HG03439 (cell line): ENCODE data around the gene SLC39A7.
"Not testable (repeated sequence)": the region's sequence is repeated elsewhere in the genome, so short reads cannot be mapped to it uniquely, and the experiment has no call there.

ENCODE experiments used
- ATAC-seq: cut with Tn5 transposase; IDR thresholded peaks from one replicate; pipeline ENCODE4 v1.9.1; 2021; ENCODE audit warnings: mild to moderate bottlenecking, moderate library complexity; ENCODE audit not compliant: unreplicated experiment

The SLC39A7 gene

DNA sequence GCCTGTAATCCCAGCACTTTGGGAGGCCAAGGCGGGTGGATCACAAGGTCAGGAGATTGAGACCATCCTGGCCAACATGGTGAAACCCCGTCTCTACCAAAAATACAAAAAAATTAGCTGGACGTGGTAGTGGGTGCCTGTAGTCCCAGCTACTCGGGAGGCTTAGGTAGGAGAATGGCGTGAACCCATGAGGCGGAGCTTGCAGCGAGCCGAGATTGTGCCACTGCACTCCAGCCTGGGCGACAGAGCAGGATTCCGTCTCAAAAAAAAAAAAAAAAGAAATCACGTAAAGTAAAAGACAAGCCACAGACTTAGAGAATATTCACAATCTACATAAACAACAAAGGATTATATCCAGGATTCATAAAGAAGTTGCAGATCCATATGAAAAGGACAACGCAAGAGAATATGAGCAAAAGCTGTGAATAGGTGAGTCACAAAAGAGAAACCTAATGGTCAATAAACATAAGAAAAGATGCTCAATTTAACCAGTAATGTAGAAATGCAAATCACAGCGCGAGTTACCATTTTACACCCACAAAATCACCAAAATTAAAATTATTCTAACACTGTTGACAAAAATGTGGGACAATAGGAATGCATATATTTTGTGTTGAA is 25.9 kb downstream of the SLC39A7 start:
- not testable (repeated sequence) for ATAC-seq

- no peak for ATAC-seq
Measured at GRCh38 chr6:33235221-33235634, 34.6 kb downstream of the SLC39A7 start.

DNA sequence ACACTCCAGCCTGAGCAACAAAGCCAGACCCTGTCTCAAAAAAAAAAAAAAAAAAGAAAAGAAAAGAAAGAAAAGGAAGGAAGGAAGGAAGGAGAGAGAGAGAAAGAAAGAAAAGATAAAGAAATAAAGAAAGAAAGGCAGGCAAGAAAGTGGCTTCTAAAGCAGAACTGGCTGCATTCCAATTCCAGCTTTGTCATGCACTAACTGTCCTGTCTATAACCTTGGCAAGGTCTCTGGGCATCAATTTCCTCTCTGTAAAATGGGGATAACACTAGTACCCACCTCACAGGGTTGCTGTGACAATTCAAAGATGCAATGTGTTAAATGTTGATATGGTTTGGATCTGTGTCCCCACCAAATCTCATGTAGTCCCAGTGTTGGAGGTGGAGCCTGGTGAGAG is 35.7 kb downstream of the SLC39A7 start:
- ATAC-seq: no peak

DNA sequence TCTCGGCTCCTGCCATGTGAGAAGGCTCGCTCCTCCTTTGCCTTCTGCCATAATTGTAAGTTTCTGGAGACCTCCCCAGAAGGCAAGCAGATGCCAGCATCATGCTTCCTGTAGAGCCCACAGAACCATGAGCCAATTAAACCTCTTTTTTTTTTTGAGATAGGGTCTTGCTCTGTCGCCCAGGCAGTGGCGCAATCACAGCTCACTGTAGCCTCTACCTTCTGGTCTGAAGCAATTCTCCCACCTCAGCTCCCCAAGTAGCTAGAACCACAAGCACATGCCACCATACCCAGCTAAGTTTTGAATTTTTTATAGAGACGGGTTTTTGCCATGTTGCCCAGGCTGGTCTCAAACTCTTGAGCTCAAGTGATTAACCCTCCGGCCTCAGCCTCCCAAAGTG is 36.2 kb downstream of the SLC39A7 start:
- ATAC-seq: no peak

GRCh38 chr6:33237741-33238140 is 37.1 kb downstream of the SLC39A7 start:
- ATAC-seq: no peak

DNA sequence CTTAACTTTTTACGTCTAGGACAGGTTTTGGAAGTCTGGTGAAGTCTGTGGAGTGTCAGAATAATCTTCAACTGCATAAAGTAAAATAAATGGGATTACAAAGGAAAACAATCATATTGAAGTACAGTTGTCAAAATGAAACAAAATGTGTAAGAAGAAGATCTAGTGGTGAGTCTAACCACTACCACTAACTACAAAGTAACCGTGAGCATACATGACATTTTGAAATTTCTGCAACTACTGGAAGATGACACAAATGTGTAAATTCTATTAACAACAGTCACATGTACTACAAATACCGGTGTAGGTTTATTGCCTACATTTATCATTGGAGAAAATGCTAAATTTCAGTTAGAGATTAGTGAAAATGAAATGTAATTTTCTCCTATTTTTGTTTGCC is 41.3 kb downstream of the SLC39A7 start:
- ATAC-seq: no peak

GRCh38 chr6:33243476-33243875 is 42.8 kb downstream of the SLC39A7 start:
- no peak for ATAC-seq

DNA sequence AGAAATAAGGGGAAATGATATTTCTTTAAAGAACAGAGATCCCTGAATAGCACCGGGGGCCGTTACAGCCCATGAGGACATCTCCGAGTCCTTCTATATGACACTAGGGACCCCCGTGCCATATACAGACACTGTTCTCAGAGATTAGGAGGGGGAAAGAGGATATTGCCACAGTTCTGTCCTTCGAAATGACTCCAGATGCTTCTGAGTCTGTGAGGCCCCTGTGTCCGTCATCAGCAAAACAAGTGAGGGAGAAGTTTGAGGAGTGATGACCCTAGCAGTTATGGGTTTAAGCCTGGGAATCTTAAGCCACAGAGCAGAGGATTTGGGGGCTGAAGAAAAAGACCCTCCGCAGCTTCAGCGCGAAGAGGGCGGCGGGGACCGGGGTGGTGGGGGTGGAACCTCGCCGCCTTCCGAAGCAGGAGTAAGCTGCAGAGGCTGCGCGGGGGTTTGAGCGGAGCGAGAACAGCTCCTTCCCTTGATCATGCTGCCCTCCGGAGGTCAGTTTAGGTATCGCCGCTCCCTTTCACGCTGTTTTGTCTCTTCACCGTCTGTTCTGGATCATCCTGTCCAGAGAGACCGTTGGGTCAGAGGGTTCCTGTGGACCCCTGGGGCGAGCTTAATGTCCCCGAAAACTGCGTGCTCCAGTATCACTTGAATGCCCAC is 47.4 kb downstream of the SLC39A7 start:
- ATAC-seq: peak; percentile 39

DNA sequence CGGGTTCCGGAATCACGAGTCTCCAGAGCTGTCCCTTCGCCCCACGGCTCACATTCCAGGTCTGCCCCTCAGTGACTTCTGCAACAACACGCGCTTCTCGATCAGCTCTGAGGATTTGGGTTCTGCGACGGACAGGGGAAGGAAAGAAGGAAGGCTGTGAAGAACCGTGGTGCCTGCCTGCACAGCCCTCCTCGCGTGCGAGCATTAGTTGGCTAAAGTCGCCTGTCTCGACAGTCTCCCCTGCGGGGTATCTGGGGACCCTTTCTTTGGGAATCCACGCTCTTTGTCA is 47.9 kb downstream of the SLC39A7 start:
- ATAC-seq: peak; percentile 4

DNA sequence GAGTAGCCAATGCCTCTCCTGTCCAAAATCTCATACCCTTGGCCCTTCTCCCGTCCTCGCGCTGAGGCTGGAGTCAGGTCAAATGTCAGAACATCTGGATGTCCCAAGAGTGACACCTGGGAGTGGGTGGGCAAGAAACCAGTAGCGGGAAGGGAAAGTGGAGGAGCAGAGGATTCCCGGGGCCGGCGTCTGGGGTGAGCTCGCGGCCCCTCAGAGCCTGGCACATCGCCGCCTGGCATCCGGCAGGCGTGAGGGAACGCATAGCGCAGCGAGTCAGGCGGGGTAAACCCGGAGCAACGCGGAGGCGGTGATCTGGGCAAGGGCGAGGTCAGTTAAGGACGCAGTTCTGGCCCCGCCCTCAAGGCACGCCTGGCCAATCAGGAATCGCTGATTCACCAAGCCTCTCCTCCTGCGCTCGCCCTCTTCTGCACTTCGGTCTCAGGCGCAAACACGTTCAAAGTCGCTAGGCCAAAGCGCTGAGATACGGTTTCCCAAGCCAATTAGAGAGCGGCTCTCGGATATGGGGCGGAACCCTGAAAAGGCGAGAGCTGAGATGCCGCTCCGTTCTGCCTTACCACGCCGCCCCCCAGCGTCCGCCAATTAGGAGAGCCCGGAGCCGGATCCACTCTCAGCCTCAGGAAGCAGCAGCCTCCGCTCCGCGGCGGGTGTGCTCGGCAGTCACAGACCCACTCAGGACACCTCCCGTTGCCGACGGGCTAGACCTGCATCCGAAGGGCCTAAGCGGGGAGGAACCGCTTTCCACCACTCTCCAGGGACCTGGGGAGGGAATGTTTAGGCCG is 48.5 kb downstream of the SLC39A7 start:
- peak; percentile 84 for ATAC-seq

DNA sequence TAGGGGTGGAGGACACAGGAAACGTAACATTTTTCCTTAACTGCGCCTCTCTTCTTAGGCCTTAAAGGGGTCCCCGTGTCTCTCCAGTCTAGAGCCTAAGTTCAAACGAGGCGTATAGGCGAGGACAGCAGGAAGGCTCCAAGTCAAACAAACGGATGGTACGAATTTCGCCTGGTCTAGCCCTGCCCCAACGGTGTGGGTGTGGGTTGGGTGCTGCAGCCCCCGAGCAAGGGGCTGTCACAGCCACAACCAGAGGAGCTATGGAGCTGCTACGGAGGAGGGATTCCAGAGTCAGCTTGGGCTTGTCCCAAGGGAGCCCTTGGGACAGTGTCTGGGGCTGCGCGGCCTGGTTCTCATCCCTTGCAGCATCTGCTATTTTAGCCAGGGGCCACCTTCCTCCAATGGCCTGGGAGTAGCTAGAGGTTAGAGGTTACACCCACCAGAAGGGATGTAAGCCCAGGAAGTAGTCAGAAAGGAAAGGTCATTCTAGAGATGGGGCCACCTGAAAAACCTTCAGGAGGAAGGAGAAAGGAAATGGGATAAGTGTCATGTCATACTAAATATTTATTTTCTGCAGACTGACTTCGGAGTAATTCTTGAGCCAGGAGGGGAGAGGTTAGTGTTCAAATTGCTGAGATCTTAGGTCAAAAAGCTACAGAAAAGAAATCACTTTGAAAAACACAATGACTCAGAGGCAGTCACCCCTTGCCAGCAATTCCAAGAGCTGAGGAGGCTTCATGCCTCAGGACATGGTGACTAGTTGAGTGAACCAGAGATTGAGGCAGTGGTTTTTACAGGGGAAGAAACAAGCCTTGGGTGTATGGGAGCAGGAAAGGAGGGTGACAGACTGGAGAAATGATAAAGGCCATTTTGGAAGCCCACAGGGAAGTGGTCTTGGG is 49.3 kb downstream of the SLC39A7 start:
- no peak for ATAC-seq

GRCh38 chr6:33250731-33251130 is 50.1 kb downstream of the SLC39A7 start:
- ATAC-seq: no peak

DNA sequence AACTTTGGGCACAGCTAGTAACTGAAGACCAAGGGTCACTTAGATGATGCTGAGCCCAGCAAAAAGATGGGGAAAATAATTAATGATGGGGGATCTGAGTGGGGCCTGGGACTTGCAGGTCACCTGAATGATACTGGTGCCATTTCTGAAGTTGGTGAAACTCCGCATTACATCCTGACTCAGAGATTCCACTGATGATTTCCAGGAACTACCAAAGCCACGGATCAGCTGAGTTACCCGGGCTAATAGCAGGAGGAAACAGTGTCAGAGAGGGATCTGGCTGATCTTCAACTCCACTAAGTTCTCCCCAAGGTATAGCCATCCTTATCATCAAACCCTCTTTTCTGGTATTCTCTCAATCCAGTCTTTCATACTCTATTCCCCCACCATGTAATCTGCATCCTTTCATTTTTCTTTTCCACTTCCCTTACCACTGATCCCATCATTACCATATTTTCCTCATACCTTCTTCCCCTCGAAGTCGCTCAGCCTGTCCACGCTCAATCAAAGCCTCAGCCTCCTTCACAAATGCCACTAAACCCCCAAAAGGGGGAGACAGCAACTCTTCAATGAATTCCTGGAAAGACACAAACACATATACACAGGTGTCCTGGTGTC is 50.8 kb downstream of the SLC39A7 start:
- ATAC-seq: no peak

DNA sequence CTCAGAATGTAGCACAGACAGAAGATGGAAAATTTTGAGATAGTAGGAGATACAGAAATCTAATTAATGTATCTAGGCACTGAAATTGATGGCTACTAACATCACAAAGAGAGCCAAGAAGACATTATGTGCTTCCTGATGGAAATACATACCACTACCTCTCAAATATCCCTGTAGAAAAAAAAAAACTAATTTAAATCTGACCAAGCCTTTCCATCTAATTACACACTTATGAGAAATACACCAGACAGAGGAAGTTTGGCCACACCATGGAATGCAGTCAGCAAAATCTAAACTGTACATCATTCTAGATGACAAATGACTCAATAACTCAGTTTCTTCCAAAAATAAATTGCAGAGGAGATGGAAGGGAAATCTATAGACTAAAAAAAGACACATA is 52.1 kb downstream of the SLC39A7 start:
- ATAC-seq: no peak
